Keratinocyte (primary cell): Measurements from ENCODE around the gene CHID1. TPM values are rescaled to one million over a fixed set of nuclear protein-coding genes. Genes with fewer than 3 reads are reported as not detected.

Source experiments
- DNase-seq: peaks from one replicate; pipeline ENCODE4 v3.0.0-alpha.2; 2011; ENCODE audit warnings: low read depth, missing footprints, low spot score
- FAIRE-seq: peaks from 2 replicates; lab custom pipeline; 2011; peaks lifted over from hg19 to GRCh38; lab: Jason Lieb, UNC
- H2AFZ ChIP-seq: 2 replicates; pipeline ENCODE4 v1.6.0; 2012; ENCODE audit warnings: low read length, control low read depth, inconsistent platforms; ENCODE audit not compliant: control insufficient read depth
- H3K27ac ChIP-seq: 2 replicates; pipeline ENCODE4 v1.5.1; 2011; ENCODE audit warnings: low read length; ENCODE audit not compliant: control insufficient read depth, insufficient read depth
- H3K27me3 ChIP-seq: 3 replicates; pipeline ENCODE4 v1.6.0; 2011; ENCODE audit warnings: low read length; ENCODE audit not compliant: control insufficient read depth, insufficient read depth; ENCODE audit errors: extremely low read depth
- H3K36me3 ChIP-seq, 2 experiments: 2 replicates in 1 of 2; 3 replicates in 1 of 2; pipeline ENCODE4 v1.5.1; 2011; ENCODE audit warnings: low read length in 2 of 2, mild to moderate bottlenecking in 1 of 2; ENCODE audit not compliant: control insufficient read depth in 2 of 2, insufficient read depth in 2 of 2; ENCODE audit errors: extremely low read depth in 1 of 2
- H3K4me1 ChIP-seq: 3 replicates; pipeline ENCODE4 v1.5.1; 2011; ENCODE audit warnings: low read length; ENCODE audit not compliant: control insufficient read depth, insufficient read depth; ENCODE audit errors: extremely low read depth
- H3K4me2 ChIP-seq: 3 replicates; pipeline ENCODE4 v1.6.0; 2011; ENCODE audit warnings: low read depth, low read length; ENCODE audit not compliant: control insufficient read depth, insufficient read depth; ENCODE audit errors: extremely low read depth
- H3K4me3 ChIP-seq, 3 experiments: fragments of 200-600 bp in 1 of 3; sonication (generic) in 1 of 3; 2 replicates in 2 of 3; 3 replicates in 1 of 3; pipeline ENCODE4 v1.5.1; 2011 to 2016; ENCODE audit warnings: low read length in 3 of 3, mild to moderate bottlenecking in 3 of 3, control low read depth in 2 of 3, inconsistent platforms in 1 of 3, low read depth in 1 of 3, mixed read lengths in 1 of 3, mixed run types in 1 of 3, moderate library complexity in 1 of 3; ENCODE audit not compliant: control insufficient read depth in 2 of 3, insufficient read depth in 2 of 3; ENCODE audit errors: extremely low read depth in 1 of 3
- H3K79me2 ChIP-seq: 2 replicates; pipeline ENCODE4 v1.6.0; 2012; ENCODE audit warnings: low read length; ENCODE audit not compliant: control insufficient read depth, insufficient read depth
- H3K9ac ChIP-seq: 3 replicates; pipeline ENCODE4 v1.6.0; 2011; ENCODE audit warnings: low read length; ENCODE audit not compliant: control insufficient read depth, insufficient read depth; ENCODE audit errors: extremely low read depth
- H3K9me1 ChIP-seq: 3 replicates; pipeline ENCODE4 v1.6.0; 2011; ENCODE audit warnings: low read length; ENCODE audit not compliant: control insufficient read depth, insufficient read depth; ENCODE audit errors: extremely low read depth
- H3K9me3 ChIP-seq: 2 replicates; pipeline ENCODE4 v1.5.1; 2012; ENCODE audit warnings: low read depth, low read length; ENCODE audit not compliant: control insufficient read depth
- H4K20me1 ChIP-seq: 3 replicates; pipeline ENCODE4 v1.6.0; 2011; ENCODE audit warnings: low read length; ENCODE audit not compliant: control insufficient read depth, insufficient read depth; ENCODE audit errors: extremely low read depth
- EZH2 ChIP-seq: IDR thresholded peaks from one replicate; pipeline ENCODE4 v1.6.1; 2012; ENCODE audit warnings: inconsistent platforms, mild to moderate bottlenecking, low read length, moderate library complexity
- dilution Hi-C: fragments of 300-500 bp; cut with MboI; formaldehyde crosslinking; loops from one replicate; pipeline ENCODE4 v1.7.0; 2020; ENCODE audit warnings: low sequenced_read_pairs; ENCODE audit not compliant: extremely low pct_ligation_motif_present
- polyA plus RNA-seq, 5 experiments: library from polyadenylated mRNA; depleted of rRNA in 3 of 5; stranded (reverse) in 3 of 5; stranded (forward) in 1 of 5; unstranded in 1 of 5; fragments of >200 nt; gene quantifications; 1 replicate in 1 of 5; 2 replicates in 3 of 5; 3 replicates in 1 of 5; pipeline versions ENCODE4 v1.2.1 to v1.2.3, GENCODE V29; 2011 to 2012; ENCODE audit warnings: missing spikeins in 2 of 5, low read depth in 1 of 5, low replicate concordance in 1 of 5
- TF ChIP-seq, protein P1 (sequence below), 3 experiments: IDR thresholded peaks in 1 of 3; conservative IDR thresholded peaks in 1 of 3; optimal IDR thresholded peaks in 1 of 3; 2 replicates in 2 of 3; 3 replicates in 1 of 3; pipeline versions ENCODE3 to v1.5.1; 2011; ENCODE audit warnings: low read length in 3 of 3, mild to moderate bottlenecking in 3 of 3, moderate library complexity in 2 of 3, control low read depth in 1 of 3, inconsistent platforms in 1 of 3; ENCODE audit not compliant: insufficient read depth in 2 of 3; ENCODE audit errors: extremely low read depth in 1 of 3

Gene CHID1
- polyA plus RNA-seq, 1 donor (not counting 4 experiments of a cell fraction or from before 2014, with no cell fraction given) = 23.0 TPM

DNA sequence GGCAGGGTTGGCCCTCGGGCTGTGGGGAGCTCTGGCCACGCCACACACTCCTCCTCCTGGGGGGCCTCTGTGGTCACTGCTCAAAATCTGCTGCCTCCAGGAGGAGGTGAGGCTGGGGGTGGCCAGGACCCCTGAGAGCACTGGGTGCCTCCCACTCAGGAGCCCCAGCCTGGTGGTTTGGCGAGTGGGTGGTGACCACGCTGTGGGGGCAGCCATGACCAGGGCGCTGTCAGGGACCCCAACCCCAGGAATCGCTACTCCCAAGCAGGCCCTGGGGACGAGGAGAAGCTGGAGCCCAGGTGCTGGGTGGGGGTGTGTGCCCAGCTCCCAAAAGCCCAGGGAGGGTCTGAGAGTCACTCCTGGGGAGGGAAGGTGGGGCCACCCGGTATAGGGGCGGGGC lies 37.8 kb downstream of the CHID1 start:
- no peak for DNase-seq
- Histone ChIP-seq H3K9ac (no peak overlapping the region), H2AFZ (no peak overlapping the region), H3K79me2 (no peaks in the 10 kb centered on the region), H3K4me1 (no peaks in the 10 kb centered on the region), H3K27me3 (peaks cover 2% of the 10 kb centered on the region), H3K4me3 (no peak overlapping the region), H3K9me3 (no peaks in the 10 kb centered on the region), H4K20me1 (no peaks in the 10 kb centered on the region), H3K4me2 (no peak overlapping the region), H3K27ac (no peak overlapping the region), H3K36me3 (no peaks in the 10 kb centered on the region), H3K9me1 (no peaks in the 10 kb centered on the region)
- dilution Hi-C loops = no loop called here
- no peak for TF ChIP-seq EZH2
- TF ChIP-seq, protein P1, sequence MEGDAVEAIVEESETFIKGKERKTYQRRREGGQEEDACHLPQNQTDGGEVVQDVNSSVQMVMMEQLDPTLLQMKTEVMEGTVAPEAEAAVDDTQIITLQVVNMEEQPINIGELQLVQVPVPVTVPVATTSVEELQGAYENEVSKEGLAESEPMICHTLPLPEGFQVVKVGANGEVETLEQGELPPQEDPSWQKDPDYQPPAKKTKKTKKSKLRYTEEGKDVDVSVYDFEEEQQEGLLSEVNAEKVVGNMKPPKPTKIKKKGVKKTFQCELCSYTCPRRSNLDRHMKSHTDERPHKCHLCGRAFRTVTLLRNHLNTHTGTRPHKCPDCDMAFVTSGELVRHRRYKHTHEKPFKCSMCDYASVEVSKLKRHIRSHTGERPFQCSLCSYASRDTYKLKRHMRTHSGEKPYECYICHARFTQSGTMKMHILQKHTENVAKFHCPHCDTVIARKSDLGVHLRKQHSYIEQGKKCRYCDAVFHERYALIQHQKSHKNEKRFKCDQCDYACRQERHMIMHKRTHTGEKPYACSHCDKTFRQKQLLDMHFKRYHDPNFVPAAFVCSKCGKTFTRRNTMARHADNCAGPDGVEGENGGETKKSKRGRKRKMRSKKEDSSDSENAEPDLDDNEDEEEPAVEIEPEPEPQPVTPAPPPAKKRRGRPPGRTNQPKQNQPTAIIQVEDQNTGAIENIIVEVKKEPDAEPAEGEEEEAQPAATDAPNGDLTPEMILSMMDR (optimal IDR thresholded peaks at IDR 0.05 in 1 of 3, IDR thresholded peaks at IDR 0.05 in 1 of 3, conservative IDR thresholded peaks at IDR 0.05 in 1 of 3; ENCODE audit: extremely low read depth in 1 of 3, insufficient read depth in 2 of 3, low read length in 3 of 3) = no peak
- no peak for FAIRE-seq

DNA sequence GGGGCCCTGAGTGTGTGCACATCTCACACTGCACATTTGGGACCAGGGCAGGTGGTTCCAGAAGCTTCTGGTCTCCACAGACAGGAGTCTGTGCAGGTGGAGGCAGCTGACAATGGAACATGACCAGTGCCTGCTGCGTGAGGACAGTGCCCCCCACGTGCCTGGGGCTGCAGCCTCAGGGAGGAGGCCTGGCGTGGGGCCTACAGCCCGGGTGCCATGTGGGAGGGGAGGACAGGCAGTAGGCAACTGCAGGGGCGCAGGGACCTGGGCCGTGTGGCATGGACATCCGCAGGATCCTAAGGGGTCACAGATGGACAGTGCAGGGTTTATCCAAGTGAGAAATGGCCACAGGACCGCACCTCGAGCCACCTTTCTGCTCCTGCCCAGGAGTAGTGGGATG lies 39.1 kb downstream of the CHID1 start:
- peaks cover 2% of the 10 kb centered on the region for H3K27me3 ChIP-seq
- H3K4me3 ChIP-seq = no peak overlapping the region
- H3K9me1 ChIP-seq = no peaks in the 10 kb centered on the region
- dilution Hi-C loops = no loop called here
- H4K20me1 ChIP-seq = peaks cover 2% of the 10 kb centered on the region
- no peaks in the 10 kb centered on the region for H3K9me3 ChIP-seq
- no peak overlapping the region for H2AFZ ChIP-seq
- H3K4me2 ChIP-seq = no peak overlapping the region
- TF ChIP-seq, protein P1 (optimal IDR thresholded peaks at IDR 0.05 in 1 of 3, IDR thresholded peaks at IDR 0.05 in 1 of 3, conservative IDR thresholded peaks at IDR 0.05 in 1 of 3; ENCODE audit: extremely low read depth in 1 of 3, insufficient read depth in 2 of 3, low read length in 3 of 3) = no peak
- no peak for TF ChIP-seq EZH2
- H3K79me2 ChIP-seq = no peaks in the 10 kb centered on the region
- peaks cover 0 to 4% of the 10 kb centered on the region in 2 experiments for H3K36me3 ChIP-seq
- H3K9ac ChIP-seq = no peak overlapping the region
- no peak overlapping the region for H3K27ac ChIP-seq
- DNase-seq (no peak), FAIRE-seq (no peak)
- H3K4me1 ChIP-seq = no peaks in the 10 kb centered on the region
